CD4-positive, alpha-beta T cell treated with Interleukin-17A for 1 hour (primary cell): Measurements from ENCODE around the gene PLXNA4.

Source experiments
- DNase-seq: peaks from one replicate; pipeline ENCODE4 v3.0.0-alpha.2; 2020

Gene PLXNA4

GRCh38 chr7:132292803-132293202, 283.5 kb downstream of the PLXNA4 start:
- DNase-seq, result no peak

- no peak for DNase-seq
Observed at GRCh38 chr7:132291481-132291880, 284.8 kb downstream of the PLXNA4 start.

GRCh38 chr7:132290021-132290420, 286.2 kb downstream of the PLXNA4 start:
- no peak for DNase-seq

GRCh38 chr7:132286836-132287235, 289.4 kb downstream of the PLXNA4 start:
- no peak for DNase-seq

GRCh38 chr7:132280335-132280734, 295.9 kb downstream of the PLXNA4 start:
- DNase-seq, result no peak

- no peak for DNase-seq
Observed at GRCh38 chr7:132279718-132280117, 296.6 kb downstream of the PLXNA4 start.

DNA sequence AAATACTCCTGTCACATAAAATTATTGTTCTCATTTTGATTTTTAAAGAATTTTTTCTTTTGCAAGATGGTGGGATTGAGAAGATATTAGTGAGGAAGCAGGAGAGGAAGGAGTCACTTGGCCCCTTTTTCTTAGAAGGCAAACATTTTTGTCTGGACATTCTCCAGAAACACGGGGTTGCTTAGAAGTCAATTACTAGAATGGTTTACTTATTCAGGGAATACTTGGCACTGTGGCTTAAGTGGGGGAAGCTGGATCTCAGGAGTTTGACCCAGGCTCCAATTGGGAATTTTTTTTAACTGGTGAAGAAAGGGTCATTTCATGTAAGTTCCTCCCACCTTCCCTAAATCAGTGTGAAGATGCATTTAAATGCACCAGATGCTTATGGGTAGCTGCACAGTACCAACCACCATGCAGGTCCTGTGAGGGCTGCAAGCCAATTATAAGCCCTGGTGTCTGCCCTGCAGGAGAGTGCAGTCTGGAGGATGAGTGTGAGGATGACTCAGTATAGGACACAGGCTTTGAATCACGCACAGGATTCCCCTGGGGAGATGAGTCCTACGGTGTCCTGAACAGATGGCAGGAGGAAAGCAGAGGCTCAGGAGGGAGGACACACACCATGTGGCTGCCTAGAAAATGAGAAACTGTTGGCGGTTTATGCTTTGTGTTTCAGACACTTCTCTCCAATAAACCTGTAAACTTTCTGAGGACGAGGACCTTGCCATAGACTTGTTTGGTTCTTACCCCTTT, 299.1 kb downstream of the PLXNA4 start:
- DNase-seq, result no peak

GRCh38 chr7:132276234-132276630, 300.0 kb downstream of the PLXNA4 start:
- no peak for DNase-seq

DNA sequence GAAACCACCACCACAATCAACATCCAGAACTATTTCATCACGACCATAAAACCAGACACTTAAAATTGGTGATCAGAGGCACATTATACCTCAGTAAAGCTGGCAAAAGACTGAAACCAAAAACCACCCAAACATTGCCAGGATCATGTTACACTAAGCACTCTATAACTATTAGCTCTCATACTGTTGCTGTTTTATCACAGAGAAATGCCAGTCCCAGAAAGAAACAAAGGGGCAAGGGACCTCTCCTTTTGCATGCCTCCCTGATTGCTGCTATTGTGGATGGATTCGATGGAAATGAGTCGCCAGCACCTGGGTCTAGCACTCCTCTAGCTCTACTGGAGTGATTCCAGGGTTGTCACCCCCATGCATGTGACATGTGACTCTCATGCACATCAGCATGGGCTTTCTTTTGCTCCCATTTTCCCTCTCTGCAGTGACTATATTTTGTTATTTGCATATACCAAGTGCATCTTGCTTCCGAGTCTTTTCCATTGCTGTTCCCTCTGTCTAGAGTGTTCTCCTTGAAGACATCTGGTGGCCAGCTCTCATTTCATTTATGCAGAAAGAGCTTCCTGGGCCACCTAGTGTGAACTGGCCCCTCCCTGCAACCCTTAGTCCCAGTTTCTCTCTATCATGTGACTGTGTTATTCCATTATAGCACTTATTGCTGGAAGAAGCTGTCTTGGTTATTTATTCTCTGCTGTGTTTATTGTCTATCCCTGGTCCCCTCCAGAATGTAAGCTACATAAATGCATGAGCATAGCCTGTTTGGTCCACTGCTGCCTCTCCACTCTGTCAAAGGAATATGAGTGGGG, 300.6 kb downstream of the PLXNA4 start:
- DNase-seq, result no peak

DNA sequence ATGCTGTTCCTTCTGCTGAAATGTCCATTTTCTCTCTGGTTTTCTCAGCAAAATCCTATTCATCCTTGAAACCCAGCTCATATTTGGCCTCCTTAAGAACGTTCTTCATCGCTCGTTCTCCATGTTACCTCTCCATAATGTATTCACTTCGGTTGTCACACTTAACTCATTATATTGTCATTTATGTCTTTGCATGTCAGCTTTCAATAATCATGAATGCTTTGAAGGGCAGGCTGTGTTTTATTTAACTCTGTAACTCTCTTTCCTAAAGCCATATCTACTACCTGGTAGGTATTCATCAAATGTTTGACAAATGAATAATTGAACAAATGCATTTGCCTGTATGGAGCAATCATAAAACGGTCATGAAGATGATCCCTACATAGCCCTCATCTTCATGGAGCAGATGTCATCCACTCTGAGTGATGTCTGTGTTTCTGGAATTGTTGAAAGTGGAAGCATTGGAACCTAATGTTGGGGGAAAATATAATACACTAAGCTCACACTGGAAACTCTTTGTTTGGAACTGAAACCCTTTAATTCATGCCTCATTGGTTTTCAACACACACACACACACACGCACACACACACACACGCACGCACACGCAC, 303.4 kb downstream of the PLXNA4 start:
- DNase-seq, result no peak

DNA sequence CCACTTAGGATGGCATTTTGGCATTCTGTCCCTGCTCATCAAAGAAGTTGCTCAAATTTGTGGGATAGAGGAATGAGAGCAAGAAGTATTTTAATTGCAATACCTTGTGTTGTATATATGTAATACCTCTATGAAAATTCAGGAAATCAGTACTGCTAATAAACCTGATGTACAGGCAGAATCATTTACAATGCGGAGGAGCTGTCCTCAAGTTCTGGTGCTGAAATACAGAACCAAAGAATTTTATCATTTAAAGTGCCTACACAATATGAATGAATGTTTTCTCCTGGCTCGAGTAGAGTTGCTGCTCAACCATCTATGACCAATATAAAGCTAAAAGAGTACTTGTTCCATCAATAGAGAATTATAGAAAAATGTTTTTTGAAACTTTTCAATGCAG, 305.8 kb downstream of the PLXNA4 start:
- no peak for DNase-seq

- DNase-seq, result no peak
Observed at GRCh38 chr7:132269718-132270117, 306.6 kb downstream of the PLXNA4 start.

GRCh38 chr7:132263151-132263550, 313.1 kb downstream of the PLXNA4 start:
- no peak for DNase-seq

DNA sequence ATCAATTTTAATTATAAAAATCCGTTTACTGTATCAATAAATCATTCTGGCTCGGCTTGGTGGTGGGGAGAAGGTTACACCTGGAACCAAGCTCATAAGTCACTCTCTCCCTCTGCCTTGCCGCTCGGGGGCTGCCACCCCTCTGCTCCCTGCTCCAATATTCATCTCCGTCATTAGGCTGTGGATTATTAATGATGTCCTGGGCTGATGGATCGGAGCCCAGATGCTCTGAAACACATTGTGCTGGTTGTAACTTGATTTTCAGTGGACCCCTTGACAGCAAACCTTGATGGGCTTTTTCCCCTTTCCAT, 314.2 kb downstream of the PLXNA4 start:
- DNase-seq, result no peak

GRCh38 chr7:132261327-132262159, 314.7 kb downstream of the PLXNA4 start:
- no peak for DNase-seq

GRCh38 chr7:132258231-132258630, 318.0 kb downstream of the PLXNA4 start:
- no peak for DNase-seq

- no peak for DNase-seq
Observed at GRCh38 chr7:132257253-132257652, 319.0 kb downstream of the PLXNA4 start.

- no peak for DNase-seq
Observed at GRCh38 chr7:132256721-132257212, 319.5 kb downstream of the PLXNA4 start.

DNA sequence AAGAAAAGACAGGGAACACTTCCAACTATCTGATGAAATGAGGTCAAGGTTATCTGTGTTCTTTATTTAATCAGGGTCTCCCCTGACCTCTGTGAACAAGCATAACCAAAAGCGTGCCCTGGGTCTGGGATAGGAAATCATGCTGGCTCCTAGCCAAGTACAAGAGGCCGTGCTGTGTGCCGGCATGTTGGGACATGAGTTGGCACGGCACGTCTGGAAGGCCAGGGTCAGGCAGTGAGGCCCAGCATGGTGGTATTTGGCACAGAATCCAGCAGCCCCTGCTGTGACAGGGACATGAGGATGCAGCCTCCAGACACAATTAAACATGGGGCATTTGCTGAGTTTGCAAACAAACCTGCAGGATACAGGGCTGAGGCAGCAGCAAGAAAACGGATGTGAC, 320.4 kb downstream of the PLXNA4 start:
- no peak for DNase-seq

GRCh38 chr7:132255115-132255797, 321.0 kb downstream of the PLXNA4 start:
- DNase-seq, result no peak

GRCh38 chr7:132254455-132254854, 321.8 kb downstream of the PLXNA4 start:
- no peak for DNase-seq

DNA sequence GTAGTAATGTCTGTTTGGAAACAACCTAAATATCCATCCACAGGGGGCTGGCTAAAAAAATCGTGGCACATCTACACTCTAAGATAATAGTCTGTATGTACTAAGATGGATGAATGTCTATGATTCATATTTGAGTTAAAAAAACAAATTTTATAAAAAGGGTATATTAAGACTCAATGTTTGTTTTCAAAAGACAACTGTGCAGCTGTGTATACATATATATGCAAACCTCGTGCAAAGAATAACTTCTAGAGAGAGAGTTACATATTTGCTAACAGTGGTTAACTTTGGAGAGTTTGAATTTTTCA, 323.5 kb downstream of the PLXNA4 start:
- no peak for DNase-seq

DNA sequence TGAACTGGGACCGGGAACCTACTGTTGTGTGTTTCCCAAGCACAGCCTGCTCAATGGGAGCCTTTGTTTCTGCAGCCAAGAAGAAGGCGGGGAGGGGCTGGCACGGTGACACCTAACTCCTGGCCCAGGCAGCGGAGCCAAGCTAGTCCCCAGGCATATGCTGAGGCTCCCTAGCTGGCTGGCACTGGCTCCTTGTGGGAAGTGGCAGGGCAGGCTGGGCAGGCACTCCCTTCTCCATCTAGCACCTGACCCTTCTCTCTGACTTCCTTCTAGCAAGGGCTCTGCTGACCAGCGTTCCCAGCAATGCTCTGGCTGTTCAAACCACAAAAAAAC, 325.0 kb downstream of the PLXNA4 start:
- no peak for DNase-seq
